ENCODE results near the gene ZNF687. TPM values are rescaled to one million over a fixed set of nuclear protein-coding genes. Genes with fewer than 3 reads are reported as not detected.

ZNF687 gene
- polyA plus RNA-seq, 1 donor (not counting 4 experiments of a cell fraction or from before 2014, with no cell fraction given) = 7.3 TPM

GRCh38 chr1:151313501-151313900 is 31.4 kb downstream of the ZNF687 start:
- no peak overlapping the region for H3K27ac ChIP-seq (ENCODE audit: control insufficient read depth, insufficient read depth, low read length)
- H3K79me2 ChIP-seq (ENCODE audit: control insufficient read depth, insufficient read depth, low read length) = peaks cover 11% of the 10 kb centered on the region
- dilution Hi-C loops (cut with MboI; ENCODE audit: extremely low pct_ligation_motif_present, low sequenced_read_pairs) = no loop called here
- no peak for TF ChIP-seq EZH2 (IDR thresholded peaks at IDR 0.05; ENCODE audit: low read length)
- no peak for TF ChIP-seq CTCF (optimal IDR thresholded peaks at IDR 0.05 in 1 of 3, IDR thresholded peaks at IDR 0.05 in 1 of 3, conservative IDR thresholded peaks at IDR 0.05 in 1 of 3; ENCODE audit: extremely low read depth in 1 of 3, insufficient read depth in 2 of 3, low read length in 3 of 3)
- no peak overlapping the region for H3K9ac ChIP-seq (ENCODE audit: control insufficient read depth, extremely low read depth, insufficient read depth, low read length)
- no peak for DNase-seq (ENCODE audit: low read depth, low spot score)
- H3K9me1 ChIP-seq (ENCODE audit: control insufficient read depth, extremely low read depth, insufficient read depth, low read length) = peaks cover 6% of the 10 kb centered on the region
- H3K9me3 ChIP-seq (ENCODE audit: control insufficient read depth, low read depth, low read length) = no peaks in the 10 kb centered on the region
- no peaks in the 10 kb centered on the region for H3K27me3 ChIP-seq (ENCODE audit: control insufficient read depth, extremely low read depth, insufficient read depth, low read length)
- no peak overlapping the region for H3K4me2 ChIP-seq (ENCODE audit: control insufficient read depth, extremely low read depth, insufficient read depth, low read depth, low read length)
- H2AFZ ChIP-seq (ENCODE audit: control insufficient read depth, low read length) = no peak overlapping the region
- peaks cover 23% of the 10 kb centered on the region for H3K4me1 ChIP-seq (ENCODE audit: control insufficient read depth, extremely low read depth, insufficient read depth, low read length)
- H3K36me3 ChIP-seq (ENCODE audit: control insufficient read depth in 2 of 2, extremely low read depth in 1 of 2, insufficient read depth in 2 of 2, low read length in 2 of 2) = peaks cover 25 to 56% of the 10 kb centered on the region in 2 experiments
- no peak for FAIRE-seq
- H3K4me3 ChIP-seq (ENCODE audit: control insufficient read depth in 2 of 3, extremely low read depth in 1 of 3, insufficient read depth in 2 of 3, low read depth in 1 of 3, low read length in 3 of 3) = no peak overlapping the region
- peaks cover 7% of the 10 kb centered on the region for H4K20me1 ChIP-seq (ENCODE audit: control insufficient read depth, extremely low read depth, insufficient read depth, low read length)

GRCh38 chr1:151314137-151314875 is 32.2 kb downstream of the ZNF687 start:
- no peak for DNase-seq (ENCODE audit: low read depth, low spot score)
- TF ChIP-seq EZH2 (IDR thresholded peaks at IDR 0.05; ENCODE audit: low read length) = no peak
- Histone ChIP-seq H3K79me2 (ENCODE audit: control insufficient read depth, insufficient read depth, low read length) (peaks cover 15% of the 10 kb centered on the region), H3K4me3 (ENCODE audit: control insufficient read depth in 2 of 3, extremely low read depth in 1 of 3, insufficient read depth in 2 of 3, low read depth in 1 of 3, low read length in 3 of 3) (no peak overlapping the region), H3K36me3 (ENCODE audit: control insufficient read depth in 2 of 2, extremely low read depth in 1 of 2, insufficient read depth in 2 of 2, low read length in 2 of 2) (peaks cover 25 to 56% of the 10 kb centered on the region in 2 experiments), H2AFZ (ENCODE audit: control insufficient read depth, low read length) (no peak overlapping the region), H3K9me3 (ENCODE audit: control insufficient read depth, low read depth, low read length) (no peaks in the 10 kb centered on the region), H3K9ac (ENCODE audit: control insufficient read depth, extremely low read depth, insufficient read depth, low read length) (no peak overlapping the region), H3K9me1 (ENCODE audit: control insufficient read depth, extremely low read depth, insufficient read depth, low read length) (peaks cover 6% of the 10 kb centered on the region), H3K27me3 (ENCODE audit: control insufficient read depth, extremely low read depth, insufficient read depth, low read length) (no peaks in the 10 kb centered on the region), H3K4me2 (ENCODE audit: control insufficient read depth, extremely low read depth, insufficient read depth, low read depth, low read length) (no peak overlapping the region), H4K20me1 (ENCODE audit: control insufficient read depth, extremely low read depth, insufficient read depth, low read length) (peaks cover 7% of the 10 kb centered on the region), H3K4me1 (ENCODE audit: control insufficient read depth, extremely low read depth, insufficient read depth, low read length) (peaks cover 23% of the 10 kb centered on the region), H3K27ac (ENCODE audit: control insufficient read depth, insufficient read depth, low read length) (no peak overlapping the region)
- dilution Hi-C loops (cut with MboI; ENCODE audit: extremely low pct_ligation_motif_present, low sequenced_read_pairs) = no loop called here
- FAIRE-seq = no peak
